GM20000 (cell line): ENCODE results near the gene MKKS.
"Not testable (repeated sequence)": the region's sequence is repeated elsewhere in the genome, so short reads cannot be mapped to it uniquely, and the experiment has no call there.

Experiments
- DNase-seq: peaks from one replicate; pipeline ENCODE4 v3.0.0; 2012; ENCODE audit warnings: low spot score
- CTCF ChIP-seq: IDR thresholded peaks from 2 replicates; pipeline ENCODE4 v1.5.1; 2012; ENCODE audit warnings: mild to moderate bottlenecking, control low read depth; ENCODE audit errors: extremely low read depth, missing control alignments

The MKKS gene

GRCh38 chr20:10411673-10412072 lies 22.3 kb downstream of the MKKS start:
- TF ChIP-seq CTCF = no peak
- DNase-seq = no peak

GRCh38 chr20:10408108-10408813 lies 25.8 kb downstream of the MKKS start:
- TF ChIP-seq CTCF = no peak
- no peak for DNase-seq

- TF ChIP-seq CTCF = no peak
- no peak for DNase-seq
Measured at GRCh38 chr20:10404959-10405530, 29.0 kb downstream of the MKKS start.

GRCh38 chr20:10404023-10404628 lies 29.9 kb downstream of the MKKS start:
- no peak for TF ChIP-seq CTCF
- DNase-seq = no peak

- no peak for DNase-seq
- TF ChIP-seq CTCF = no peak
Measured at GRCh38 chr20:10402938-10403608, 30.9 kb downstream of the MKKS start.

GRCh38 chr20:10398834-10399369 lies 35.1 kb downstream of the MKKS start:
- DNase-seq = no peak
- TF ChIP-seq CTCF = no peak

GRCh38 chr20:10394752-10395151 lies 39.3 kb downstream of the MKKS start:
- not testable (repeated sequence) for DNase-seq
